GM12801 (cell line): ENCODE measurements around the gene SNX33.

ENCODE experiments used
- CTCF ChIP-seq: IDR thresholded peaks from one replicate; pipeline ENCODE4 v1.5.1; 2011; ENCODE audit warnings: control low read depth; ENCODE audit not compliant: insufficient read length; ENCODE audit errors: extremely low read depth

SNX33 gene

GRCh38 chr15:75639191-75639708, 8.5 kb upstream of the SNX33 start:
- TF ChIP-seq CTCF: no peak

- TF ChIP-seq CTCF: no peak
Measured at GRCh38 chr15:75639709-75640482, 7.8 kb upstream of the SNX33 start, which contains the start of gene IMP3. Gene IMP3 (minus strand): TSS chr15:75640224. CDS start chr15:75640168, 56 bp downstream.

- TF ChIP-seq CTCF: no peak
Measured at GRCh38 chr15:75640483-75641178, 7.1 kb upstream of the SNX33 start.

DNA sequence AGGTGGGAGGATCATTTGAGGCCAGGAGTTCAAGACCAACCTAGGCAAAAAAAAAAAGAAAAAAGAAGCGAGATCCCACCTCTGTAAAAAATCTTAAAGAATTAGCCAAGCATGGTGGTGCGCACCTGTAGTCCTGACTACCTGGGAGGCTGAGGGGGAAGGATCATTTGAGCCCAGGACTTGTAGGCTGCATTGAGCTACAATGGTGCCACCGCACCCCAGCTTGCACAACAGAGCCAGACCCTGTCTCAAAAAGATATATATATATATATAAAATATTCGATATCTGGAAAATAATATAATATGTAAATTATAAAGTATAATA, 6.6 kb upstream of the SNX33 start:
- no peak for TF ChIP-seq CTCF

GRCh38 chr15:75641603-75642002, 6.1 kb upstream of the SNX33 start:
- no peak for TF ChIP-seq CTCF

DNA sequence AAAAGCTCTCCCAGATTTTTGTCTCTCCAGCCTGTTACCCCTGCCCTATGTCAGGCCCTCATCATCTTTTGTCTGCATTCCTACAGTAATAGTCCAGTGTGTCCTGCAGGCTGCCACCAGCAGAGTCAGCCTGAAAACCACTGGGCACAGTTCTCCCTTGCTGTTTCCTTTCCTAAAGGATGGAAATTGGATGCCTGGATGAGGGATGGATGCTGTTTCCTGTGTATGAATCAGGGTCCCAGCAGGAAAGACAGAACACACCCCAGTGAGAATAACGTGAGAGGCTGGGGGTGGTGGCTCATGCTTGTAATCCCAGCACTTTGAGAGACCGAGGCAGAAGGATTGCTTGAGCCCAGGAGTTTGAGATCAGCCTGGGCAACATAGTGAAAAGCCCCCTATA, 3.3 kb upstream of the SNX33 start:
- TF ChIP-seq CTCF: no peak

DNA sequence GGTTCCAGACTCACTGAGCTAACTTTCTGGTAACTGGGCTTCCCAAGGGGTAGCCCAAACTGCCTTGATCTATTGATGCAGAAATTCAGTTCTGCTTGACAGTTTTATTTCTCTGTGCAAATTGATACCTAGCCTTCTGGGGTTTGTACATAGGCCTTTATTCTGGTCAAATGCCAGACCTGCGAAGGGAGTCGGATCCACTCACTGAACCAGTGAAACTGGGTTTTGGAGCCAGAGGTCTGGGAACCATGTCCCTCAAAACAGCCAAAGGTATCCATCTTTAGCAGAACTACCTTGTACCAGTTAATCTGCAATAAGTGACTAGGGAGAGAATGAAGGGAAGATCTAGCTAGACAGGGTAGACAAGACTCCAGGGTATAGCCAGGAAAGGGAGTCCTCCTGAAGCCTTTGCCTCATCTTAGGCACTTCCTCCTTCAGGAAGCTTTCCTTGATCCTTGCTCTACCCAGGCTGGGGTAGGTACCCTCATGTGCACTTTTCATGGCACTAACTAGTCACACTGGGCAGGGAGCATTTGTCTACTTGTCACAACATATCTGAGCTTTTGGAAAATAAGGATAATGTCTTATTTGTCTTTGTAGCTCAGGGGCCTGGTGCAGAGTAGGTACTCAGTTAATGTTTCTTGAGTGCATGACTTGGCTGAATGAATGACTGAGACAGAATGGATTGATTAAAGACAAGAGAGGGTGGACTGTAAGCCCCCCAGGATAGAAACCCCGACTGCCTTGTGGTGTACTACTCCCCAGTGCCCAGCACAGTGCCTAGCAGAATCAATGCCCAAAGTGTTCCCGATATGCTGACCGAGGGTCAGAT, 1.4 kb upstream of the SNX33 start:
- no peak for TF ChIP-seq CTCF
